ENCODE measurements around the gene HTR1A. TPM values are rescaled to one million over a fixed set of nuclear protein-coding genes. Genes with fewer than 3 reads are reported as not detected.

HTR1A gene
- polyA plus RNA-seq (2011; rRNA removed) (not detected in 2 replicates), polyA minus RNA-seq (2011; rRNA and poly(A)+ RNA removed) (not detected in 2 replicates)

DNA sequence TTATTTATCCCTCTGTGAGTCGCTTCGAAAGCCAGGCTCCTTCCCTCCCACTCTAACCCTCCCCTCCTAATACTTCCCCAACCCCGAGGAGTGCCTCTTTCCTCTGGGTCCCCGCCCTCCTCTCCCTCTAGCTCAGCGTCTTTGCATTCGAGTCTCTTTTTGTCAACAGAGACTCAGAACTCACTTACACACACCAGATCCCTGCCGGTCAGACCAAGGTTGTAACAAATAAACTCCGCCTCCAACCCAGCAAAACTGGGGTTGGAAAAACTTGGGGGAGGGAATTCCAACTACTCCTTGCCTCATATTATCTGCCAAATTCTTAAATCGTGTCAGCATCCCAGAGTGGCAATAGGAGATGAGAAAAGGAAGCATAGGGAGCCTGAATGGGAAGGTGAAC lies at the start of gene HTR1A:
Gene HTR1A, minus strand, starts transcription at position 167 of the 400 bp plus-strand sequence. CDS start 726 bp downstream, outside the sequence.
- ChIA-PET CTCF (interaction anchor here (0.6 to 1.9 kb wide), 4 partner anchors 26 to 1422 kb away, joined by 3 to 6 read pairs (median 4); no protein-coding TSS in a partner anchor), POLR2A (no interaction called here)
- no peaks in the 10 kb centered on the region for H3K27me3 ChIP-seq (ENCODE audit: control insufficient read depth, insufficient read depth, low read length)
- TF ChIP-seq, protein P1, sequence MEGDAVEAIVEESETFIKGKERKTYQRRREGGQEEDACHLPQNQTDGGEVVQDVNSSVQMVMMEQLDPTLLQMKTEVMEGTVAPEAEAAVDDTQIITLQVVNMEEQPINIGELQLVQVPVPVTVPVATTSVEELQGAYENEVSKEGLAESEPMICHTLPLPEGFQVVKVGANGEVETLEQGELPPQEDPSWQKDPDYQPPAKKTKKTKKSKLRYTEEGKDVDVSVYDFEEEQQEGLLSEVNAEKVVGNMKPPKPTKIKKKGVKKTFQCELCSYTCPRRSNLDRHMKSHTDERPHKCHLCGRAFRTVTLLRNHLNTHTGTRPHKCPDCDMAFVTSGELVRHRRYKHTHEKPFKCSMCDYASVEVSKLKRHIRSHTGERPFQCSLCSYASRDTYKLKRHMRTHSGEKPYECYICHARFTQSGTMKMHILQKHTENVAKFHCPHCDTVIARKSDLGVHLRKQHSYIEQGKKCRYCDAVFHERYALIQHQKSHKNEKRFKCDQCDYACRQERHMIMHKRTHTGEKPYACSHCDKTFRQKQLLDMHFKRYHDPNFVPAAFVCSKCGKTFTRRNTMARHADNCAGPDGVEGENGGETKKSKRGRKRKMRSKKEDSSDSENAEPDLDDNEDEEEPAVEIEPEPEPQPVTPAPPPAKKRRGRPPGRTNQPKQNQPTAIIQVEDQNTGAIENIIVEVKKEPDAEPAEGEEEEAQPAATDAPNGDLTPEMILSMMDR (IDR thresholded peaks at IDR 0.05; ENCODE audit: insufficient read depth, low read depth, low read length): no peak
- DNase-seq (ENCODE audit: low read depth): no peak
- no peaks in the 10 kb centered on the region for H3K36me3 ChIP-seq (ENCODE audit: control insufficient read depth, insufficient read depth, low read length)
- H3K4me3 ChIP-seq (ENCODE audit: low read depth, low read length): no peak within 1 kb of the TSS

DNA sequence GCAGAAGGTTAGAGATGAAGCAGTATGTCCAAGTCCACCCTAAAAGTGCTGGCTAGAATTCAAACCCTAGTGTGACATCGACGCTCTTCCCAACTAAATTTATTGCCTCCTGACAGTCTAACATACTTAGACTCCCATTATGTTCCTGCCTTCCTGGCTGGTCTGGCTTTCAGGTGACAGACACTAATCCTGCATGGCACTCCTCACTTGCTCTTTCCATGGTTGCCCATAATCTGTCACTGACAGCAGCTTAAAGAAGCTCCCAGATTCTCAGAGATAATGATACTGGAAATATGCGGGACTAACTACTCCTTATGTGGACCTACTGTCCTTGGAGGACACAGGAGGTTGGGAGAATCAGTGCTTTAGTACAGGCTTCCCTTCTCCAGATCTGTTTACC lies 41.7 kb upstream of the HTR1A start:
- DNase-seq (ENCODE audit: low read depth): no peak
- Histone ChIP-seq H3K4me3 (ENCODE audit: low read depth, low read length) (no peak overlapping the region), H3K27me3 (ENCODE audit: control insufficient read depth, insufficient read depth, low read length) (no peaks in the 10 kb centered on the region), H3K36me3 (ENCODE audit: control insufficient read depth, insufficient read depth, low read length) (no peaks in the 10 kb centered on the region)
- TF ChIP-seq, protein P1 (IDR thresholded peaks at IDR 0.05; ENCODE audit: insufficient read depth, low read depth, low read length): no peak
- CTCF ChIA-PET: no interaction called here
- POLR2A ChIA-PET: no interaction called here

DNA sequence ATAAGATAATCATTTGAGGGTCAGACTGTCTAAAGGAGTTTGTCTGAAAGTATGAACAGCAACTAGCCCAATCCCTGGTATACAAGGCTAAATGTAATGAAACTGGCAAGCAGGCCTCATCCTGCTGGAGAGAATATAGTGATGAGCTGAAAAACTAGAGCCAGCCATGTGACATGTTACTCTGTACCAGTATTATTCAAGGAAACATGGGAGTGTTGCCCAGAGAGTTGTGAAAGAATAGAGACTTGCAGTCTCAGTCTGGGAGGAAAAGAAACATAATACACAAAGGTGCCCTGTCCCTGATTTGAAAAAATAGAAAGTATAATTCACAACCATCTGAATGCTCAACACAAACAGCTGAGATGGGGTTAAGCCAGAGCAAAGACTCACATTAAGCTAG lies 37.9 kb upstream of the HTR1A start:
- Histone ChIP-seq H3K4me3 (ENCODE audit: low read depth, low read length) (no peak overlapping the region), H3K36me3 (ENCODE audit: control insufficient read depth, insufficient read depth, low read length) (no peaks in the 10 kb centered on the region), H3K27me3 (ENCODE audit: control insufficient read depth, insufficient read depth, low read length) (no peaks in the 10 kb centered on the region)
- ChIA-PET CTCF (no interaction called here), POLR2A (no interaction called here)
- TF ChIP-seq, protein P1 (IDR thresholded peaks at IDR 0.05; ENCODE audit: insufficient read depth, low read depth, low read length): no peak
- no peak for DNase-seq (ENCODE audit: low read depth)

DNA sequence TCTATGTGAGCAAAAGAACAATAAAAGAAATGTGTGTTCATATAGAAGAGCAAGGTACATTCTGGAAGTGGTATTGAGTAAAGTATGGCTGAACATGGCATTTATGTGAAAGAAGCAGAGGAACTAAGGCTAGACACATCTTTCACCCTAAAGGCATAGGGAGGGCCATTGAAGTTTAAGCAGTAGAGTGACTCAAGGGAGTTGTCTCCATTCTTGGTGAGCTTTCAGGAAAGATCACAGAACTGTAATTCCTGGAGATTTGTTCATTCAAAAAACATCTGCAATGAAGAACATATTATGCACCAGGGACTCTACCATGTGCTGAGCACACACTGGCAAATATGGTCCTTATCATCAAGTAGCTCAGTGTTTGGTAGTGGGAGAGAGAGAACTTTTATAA lies 24.8 kb upstream of the HTR1A start:
- no peak for DNase-seq (ENCODE audit: low read depth)
- no peaks in the 10 kb centered on the region for H3K27me3 ChIP-seq (ENCODE audit: control insufficient read depth, insufficient read depth, low read length)
- H3K4me3 ChIP-seq (ENCODE audit: low read depth, low read length): no peak overlapping the region
- TF ChIP-seq, protein P1 (IDR thresholded peaks at IDR 0.05; ENCODE audit: insufficient read depth, low read depth, low read length): no peak
- ChIA-PET POLR2A (no interaction called here), CTCF (no interaction called here)
- H3K36me3 ChIP-seq (ENCODE audit: control insufficient read depth, insufficient read depth, low read length): no peaks in the 10 kb centered on the region

DNA sequence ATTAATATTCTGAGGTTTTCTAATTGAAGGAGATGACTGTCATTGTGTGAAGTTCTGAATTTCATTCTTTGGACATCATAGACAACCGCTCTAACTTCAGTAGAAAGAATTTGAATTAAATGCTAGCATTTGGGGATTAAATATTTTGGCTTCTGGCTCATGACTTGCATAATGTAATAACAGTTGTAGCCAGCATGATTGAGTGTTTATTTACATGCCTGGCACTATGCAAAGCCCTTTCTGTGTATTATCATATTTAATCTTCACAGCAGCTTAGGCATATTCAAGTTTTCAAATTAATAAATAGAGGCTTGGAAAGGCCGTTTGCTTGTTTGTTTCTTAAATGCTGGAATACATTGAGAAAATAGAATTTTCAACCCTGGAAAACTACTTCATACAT lies 19.6 kb upstream of the HTR1A start:
- CTCF ChIA-PET: no interaction called here
- POLR2A ChIA-PET: no interaction called here
- H3K36me3 ChIP-seq (ENCODE audit: control insufficient read depth, insufficient read depth, low read length): no peaks in the 10 kb centered on the region
- H3K27me3 ChIP-seq (ENCODE audit: control insufficient read depth, insufficient read depth, low read length): no peaks in the 10 kb centered on the region
- DNase-seq (ENCODE audit: low read depth): no peak
- TF ChIP-seq, protein P1 (IDR thresholded peaks at IDR 0.05; ENCODE audit: insufficient read depth, low read depth, low read length): no peak
- no peak overlapping the region for H3K4me3 ChIP-seq (ENCODE audit: low read depth, low read length)

All from BJ (cell line).